Measurements from ENCODE around the gene CABLES1. TPM values are rescaled to one million over a fixed set of nuclear protein-coding genes. Genes with fewer than 3 reads are reported as not detected.
"Not testable (repeated sequence)": the region's sequence is repeated elsewhere in the genome, so short reads cannot be mapped to it uniquely, and the experiment has no call there.

Gene CABLES1
- total RNA-seq, 2 donors from 2014 or later, result 0.39 TPM; not detected in 1

GRCh38 chr18:23285581-23285980, 150.3 kb downstream of the CABLES1 start:
- H3K4me1 Mint-ChIP-seq (ENCODE audit: low read depth in 2 of 2), result peaks cover 12 to 19% of the 10 kb centered on the region in 2 donors
- DNase-seq (ENCODE audit: low spot score); H3K27me3 Mint-ChIP-seq; ATAC-seq; H3K27ac Mint-ChIP-seq; H3K4me3 Mint-ChIP-seq; H3K9me3 Mint-ChIP-seq; H3K36me3 Mint-ChIP-seq: not testable (repeated sequence)

- no peaks in the 10 kb centered on the region for H3K9me3 Mint-ChIP-seq
- peaks cover 0 to 4% of the 10 kb centered on the region in 2 donors for H3K4me1 Mint-ChIP-seq (ENCODE audit: low read depth in 2 of 2)
- no peaks in the 10 kb centered on the region for H3K27me3 Mint-ChIP-seq
- no peak overlapping the region for H3K27ac Mint-ChIP-seq
- DNase-seq (ENCODE audit: low spot score) (no peak), ATAC-seq (no peak)
- no peak overlapping the region for H3K4me3 Mint-ChIP-seq
- H3K36me3 Mint-ChIP-seq, result no peaks in the 10 kb centered on the region
These were observed 156.3 kb downstream of the CABLES1 start for GRCh38 chr18:23291456-23292205.

GRCh38 chr18:23300231-23300805, 165.0 kb downstream of the CABLES1 start:
- peaks cover 8 to 14% of the 10 kb centered on the region in 2 donors for H3K4me1 Mint-ChIP-seq (ENCODE audit: low read depth in 2 of 2)
- H3K27me3 Mint-ChIP-seq, result no peaks in the 10 kb centered on the region
- H3K9me3 Mint-ChIP-seq, result no peaks in the 10 kb centered on the region
- no peaks in the 10 kb centered on the region for H3K36me3 Mint-ChIP-seq
- ATAC-seq (no peak), DNase-seq (ENCODE audit: low spot score) (no peak)
- H3K27ac Mint-ChIP-seq, result no peak overlapping the region
- H3K4me3 Mint-ChIP-seq, result no peak overlapping the region

- peaks cover 21 to 22% of the 10 kb centered on the region in 2 donors for H3K4me1 Mint-ChIP-seq (ENCODE audit: low read depth in 2 of 2)
- no peaks in the 10 kb centered on the region for H3K36me3 Mint-ChIP-seq
- H3K27ac Mint-ChIP-seq, result no peak overlapping the region
- H3K9me3 Mint-ChIP-seq, result no peaks in the 10 kb centered on the region
- H3K27me3 Mint-ChIP-seq, result no peaks in the 10 kb centered on the region
- no peak for ATAC-seq
- no peak overlapping the region for H3K4me3 Mint-ChIP-seq
- DNase-seq (ENCODE audit: low spot score), result no peak
These were observed 166.7 kb downstream of the CABLES1 start for GRCh38 chr18:23301972-23302371.

GRCh38 chr18:23302511-23302850, 167.2 kb downstream of the CABLES1 start:
- Mint-ChIP-seq H3K9me3 (no peaks in the 10 kb centered on the region), H3K27me3 (no peaks in the 10 kb centered on the region), H3K4me1 (ENCODE audit: low read depth in 2 of 2) (peaks cover 26 to 27% of the 10 kb centered on the region in 2 donors), H3K36me3 (no peaks in the 10 kb centered on the region), H3K4me3 (no peak overlapping the region), H3K27ac (no peak overlapping the region)
- ATAC-seq, result no peak
- no peak for DNase-seq (ENCODE audit: low spot score)

GRCh38 chr18:23302851-23303527, 167.7 kb downstream of the CABLES1 start:
- ATAC-seq (no peak), DNase-seq (ENCODE audit: low spot score) (no peak)
- peaks cover 30 to 31% of the 10 kb centered on the region in 2 donors for H3K4me1 Mint-ChIP-seq (ENCODE audit: low read depth in 2 of 2)
- no peak overlapping the region for H3K4me3 Mint-ChIP-seq
- H3K27ac Mint-ChIP-seq, result no peak overlapping the region
- H3K9me3 Mint-ChIP-seq, result no peaks in the 10 kb centered on the region
- no peaks in the 10 kb centered on the region for H3K27me3 Mint-ChIP-seq
- H3K36me3 Mint-ChIP-seq, result no peaks in the 10 kb centered on the region

GRCh38 chr18:23306822-23307221, 171.5 kb downstream of the CABLES1 start:
- Mint-ChIP-seq H3K4me3 (peak overlapping the region; percentile 95), H3K27me3 (peaks cover 0 to 3% of the 10 kb centered on the region in 2 donors), H3K9me3 (peaks cover 3% of the 10 kb centered on the region), H3K4me1 (ENCODE audit: low read depth in 2 of 2) (peaks cover 43 to 46% of the 10 kb centered on the region in 2 donors), H3K36me3 (no peaks in the 10 kb centered on the region), H3K27ac (peak overlapping the region; percentile 83 to 96)
- peak; percentile 88 to 91 for ATAC-seq
- DNase-seq (ENCODE audit: low spot score), result peak; percentile 88

GRCh38 chr18:23307567-23308295, 172.4 kb downstream of the CABLES1 start:
- Mint-ChIP-seq H3K4me1 (ENCODE audit: low read depth in 2 of 2) (peaks cover 51 to 53% of the 10 kb centered on the region in 2 donors), H3K27me3 (peaks cover 0 to 3% of the 10 kb centered on the region in 2 donors), H3K36me3 (no peaks in the 10 kb centered on the region), H3K9me3 (peaks cover 3% of the 10 kb centered on the region), H3K4me3 (peak overlapping the region; percentile 95), H3K27ac (peak overlapping the region; percentile 83 to 96)
- ATAC-seq, result peak; percentile 84 to 86
- peak; percentile 81 for DNase-seq (ENCODE audit: low spot score)

Other genes starting within 250 kb of the CABLES1 start
- 10 to 100 TPM; 32.2 to 73.9 TPM for gene RBBP8, start 202.2 kb upstream of the CABLES1 start, total RNA-seq

Data from natural killer cell treated with Interleukin-12 subunit alpha and Interleukin-12 subunit beta and Interleukin-15 and Interleukin-18, amount 100 ng/mL, for 72 hours (primary cell).